A673 (cell line): Measurements from ENCODE around the gene TTC28. TPM values are rescaled to one million over a fixed set of nuclear protein-coding genes. Genes with fewer than 3 reads are reported as not detected.
"Not testable (repeated sequence)": the region's sequence is repeated elsewhere in the genome, so short reads cannot be mapped to it uniquely, and the experiment has no call there.

ENCODE experiments used
- BruUV-seq: library from RNA; stranded (reverse); fragments of 400-500 nt; replicated peaks from 2 replicates; lab custom pipeline; 2021; lab: Mats Ljungman, UMichigan
- CTCF ChIA-PET: fragments of 300-600 bp; sonication (Branson Sonifier 250); formaldehyde crosslinking; loops from one replicate; lab custom pipeline; 2022; ENCODE audit warnings: antibody characterized with exemption; lab: Charles Lee
- POLR2A ChIA-PET: fragments of 300-600 bp; sonication (Branson Sonifier 250); formaldehyde crosslinking; loops from one replicate; lab custom pipeline; 2022; ENCODE audit warnings: antibody characterized with exemption; ENCODE audit not compliant: low non-redundant PET; lab: Charles Lee
- DNase-seq: peaks from one replicate; pipeline ENCODE4 v3.0.0-alpha.2; 2015; ENCODE audit warnings: low spot score
- H3K27ac ChIP-seq: fragments of 200-600 bp; sonication (generic); 2 replicates; pipeline ENCODE4 v1.5.1; 2016; ENCODE audit warnings: mixed run types, low read depth, mild to moderate bottlenecking, mixed read lengths, antibody characterized with exemption, low read length; ENCODE audit not compliant: poor library complexity, severe bottlenecking
- H3K27me3 ChIP-seq: fragments of 200-600 bp; sonication (generic); replicated peaks from 2 replicates; pipeline ENCODE4 v1.6.1; 2017; ENCODE audit warnings: mixed run types, low read depth, mild to moderate bottlenecking, mixed read lengths, antibody characterized with exemption, low read length; ENCODE audit not compliant: insufficient read depth, poor library complexity
- H3K36me3 ChIP-seq: fragments of 200-600 bp; sonication (generic); 2 replicates; pipeline ENCODE4 v1.6.1; 2016; ENCODE audit warnings: mixed run types, mild to moderate bottlenecking, mixed read lengths, antibody characterized with exemption, low read length; ENCODE audit not compliant: insufficient read depth, poor library complexity, severe bottlenecking
- H3K4me1 ChIP-seq: fragments of 200-600 bp; sonication (generic); 2 replicates; pipeline ENCODE4 v1.6.1; 2017; ENCODE audit warnings: mixed run types, mild to moderate bottlenecking, mixed read lengths, antibody characterized with exemption, low read length; ENCODE audit not compliant: insufficient read depth, poor library complexity, severe bottlenecking
- H3K4me3 ChIP-seq: fragments of 200-600 bp; sonication (generic); 2 replicates; pipeline ENCODE4 v1.5.1; 2016; ENCODE audit warnings: low read depth, mixed run types, mild to moderate bottlenecking, mixed read lengths, low read length; ENCODE audit not compliant: poor library complexity, severe bottlenecking
- H3K9me3 ChIP-seq: fragments of 200-600 bp; sonication (generic); 2 replicates; pipeline ENCODE4 v1.6.1; 2016; ENCODE audit warnings: mixed run types, low read depth, mild to moderate bottlenecking, mixed read lengths, antibody characterized with exemption, low read length; ENCODE audit not compliant: poor library complexity, severe bottlenecking
- EZH2 ChIP-seq: fragments of 200-600 bp; sonication (generic); IDR thresholded peaks from 2 replicates; pipeline ENCODE4 v1.6.1; 2017; ENCODE audit warnings: borderline replicate concordance, low read depth, mild to moderate bottlenecking, mixed read lengths, antibody characterized with exemption, low read length; ENCODE audit not compliant: poor library complexity, severe bottlenecking
- intact Hi-C: fragments of 100-400 bp; cut with micrococcal nuclease; formaldehyde crosslinking; loops from one replicate; pipeline ENCODE4 v1.10.0; 2022; ENCODE audit not compliant: unreplicated experiment
- total RNA-seq: library from RNA; stranded (reverse); gene quantifications from 2 replicates; pipeline ENCODE4 v1.2.3, GENCODE V29; 2021
- TF ChIP-seq, protein P1 (sequence below): fragments of 300-800, 200-600 bp; sonication (generic); conservative IDR thresholded peaks from 2 replicates; pipeline ENCODE4 v1.5.1; 2017; ENCODE audit warnings: low read depth, mild to moderate bottlenecking, antibody characterized with exemption, low read length, moderate library complexity, mixed read lengths

TTC28 gene
- total RNA-seq, 1 experiment from 2014 or later = 48.7 TPM

DNA sequence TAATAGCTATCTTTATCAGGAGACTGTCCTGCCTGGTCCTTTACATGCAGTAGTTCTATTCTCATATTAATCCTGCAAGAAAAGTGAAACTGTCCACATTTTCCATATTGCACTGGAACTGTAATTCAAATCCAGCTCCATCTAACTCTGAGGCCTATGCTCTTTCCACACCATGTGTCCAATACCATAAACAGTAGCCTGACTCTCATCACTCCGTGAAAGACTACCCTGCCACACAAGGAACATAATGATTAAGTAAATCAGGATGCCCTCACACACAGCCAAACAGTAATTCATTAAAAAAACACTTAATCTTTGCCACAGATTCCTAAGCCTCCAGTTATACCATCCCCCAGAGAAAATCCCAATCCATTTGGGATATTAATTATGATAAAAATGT is 475.3 kb downstream of the TTC28 start:
- intact Hi-C loops = no loop called here
- Histone ChIP-seq H3K36me3 (no peaks in the 10 kb centered on the region), H3K27me3 (no peaks in the 10 kb centered on the region), H3K4me1 (peaks cover 6% of the 10 kb centered on the region), H3K4me3 (no peak overlapping the region), H3K27ac (no peak overlapping the region), H3K9me3 (no peaks in the 10 kb centered on the region)
- POLR2A ChIA-PET = no interaction called here
- DNase-seq = no peak
- CTCF ChIA-PET = no interaction called here
- no peak for TF ChIP-seq EZH2
- TF ChIP-seq, protein P1, sequence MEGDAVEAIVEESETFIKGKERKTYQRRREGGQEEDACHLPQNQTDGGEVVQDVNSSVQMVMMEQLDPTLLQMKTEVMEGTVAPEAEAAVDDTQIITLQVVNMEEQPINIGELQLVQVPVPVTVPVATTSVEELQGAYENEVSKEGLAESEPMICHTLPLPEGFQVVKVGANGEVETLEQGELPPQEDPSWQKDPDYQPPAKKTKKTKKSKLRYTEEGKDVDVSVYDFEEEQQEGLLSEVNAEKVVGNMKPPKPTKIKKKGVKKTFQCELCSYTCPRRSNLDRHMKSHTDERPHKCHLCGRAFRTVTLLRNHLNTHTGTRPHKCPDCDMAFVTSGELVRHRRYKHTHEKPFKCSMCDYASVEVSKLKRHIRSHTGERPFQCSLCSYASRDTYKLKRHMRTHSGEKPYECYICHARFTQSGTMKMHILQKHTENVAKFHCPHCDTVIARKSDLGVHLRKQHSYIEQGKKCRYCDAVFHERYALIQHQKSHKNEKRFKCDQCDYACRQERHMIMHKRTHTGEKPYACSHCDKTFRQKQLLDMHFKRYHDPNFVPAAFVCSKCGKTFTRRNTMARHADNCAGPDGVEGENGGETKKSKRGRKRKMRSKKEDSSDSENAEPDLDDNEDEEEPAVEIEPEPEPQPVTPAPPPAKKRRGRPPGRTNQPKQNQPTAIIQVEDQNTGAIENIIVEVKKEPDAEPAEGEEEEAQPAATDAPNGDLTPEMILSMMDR = no peak
- BruUV-seq = no TSS peak

DNA sequence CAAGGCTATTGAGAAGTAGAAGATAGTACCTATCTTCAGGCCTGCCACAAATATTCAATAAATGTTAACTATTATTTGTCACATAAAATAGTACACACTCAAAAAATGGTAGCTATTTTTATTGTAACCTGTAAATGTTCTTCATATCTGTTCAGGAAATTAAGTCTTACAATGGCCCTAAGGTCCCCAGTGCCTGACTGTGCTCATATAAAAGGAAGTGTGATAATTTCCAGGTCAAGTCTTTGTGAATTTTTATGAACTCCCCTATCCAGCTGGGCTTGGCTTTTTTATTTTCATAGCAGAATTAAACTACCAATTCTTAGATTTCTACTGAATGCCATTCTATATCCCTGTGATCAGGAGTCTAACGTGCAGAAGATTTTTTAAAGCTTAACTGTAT is 476.4 kb downstream of the TTC28 start:
- intact Hi-C loops = no loop called here
- TF ChIP-seq, protein P1 = no peak
- TF ChIP-seq EZH2 = no peak
- no peaks in the 10 kb centered on the region for H3K36me3 ChIP-seq
- no TSS peak for BruUV-seq
- no peak for DNase-seq
- H3K9me3 ChIP-seq = no peaks in the 10 kb centered on the region
- ChIA-PET POLR2A (interaction anchor here (0.6 kb wide), 1 partner anchor 18 kb away, joined by 3 read pairs; no protein-coding TSS in a partner anchor), CTCF (no interaction called here)
- H3K4me1 ChIP-seq = peaks cover 6% of the 10 kb centered on the region
- no peaks in the 10 kb centered on the region for H3K27me3 ChIP-seq
- H3K4me3 ChIP-seq = no peak overlapping the region
- H3K27ac ChIP-seq = no peak overlapping the region

DNA sequence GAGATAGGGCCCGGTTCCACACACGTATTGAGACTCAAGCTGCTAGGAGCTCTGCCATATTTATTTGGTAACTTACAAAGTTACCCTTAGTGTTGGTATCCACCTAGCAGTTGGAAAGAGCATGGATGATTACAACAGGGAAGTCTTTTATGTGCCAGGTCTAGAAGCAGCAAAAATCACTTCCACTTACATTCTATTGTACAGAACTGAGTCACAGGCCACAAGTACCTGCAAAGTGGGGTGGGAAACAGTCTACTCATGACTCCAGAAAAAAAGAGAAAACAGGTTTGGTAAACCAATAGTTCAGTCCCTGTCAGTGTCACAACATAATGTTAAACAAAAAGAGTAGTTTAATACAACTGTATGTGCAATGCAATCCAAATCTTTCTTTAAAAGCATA is 480.9 kb downstream of the TTC28 start:
- Histone ChIP-seq H3K4me3 (no peak overlapping the region), H3K4me1 (no peaks in the 10 kb centered on the region), H3K27me3 (no peaks in the 10 kb centered on the region), H3K27ac (no peak overlapping the region), H3K36me3 (no peaks in the 10 kb centered on the region), H3K9me3 (no peaks in the 10 kb centered on the region)
- ChIA-PET POLR2A (no interaction called here), CTCF (no interaction called here)
- intact Hi-C loops = no loop called here
- BruUV-seq = no TSS peak
- DNase-seq = no peak
- no peak for TF ChIP-seq EZH2

DNA sequence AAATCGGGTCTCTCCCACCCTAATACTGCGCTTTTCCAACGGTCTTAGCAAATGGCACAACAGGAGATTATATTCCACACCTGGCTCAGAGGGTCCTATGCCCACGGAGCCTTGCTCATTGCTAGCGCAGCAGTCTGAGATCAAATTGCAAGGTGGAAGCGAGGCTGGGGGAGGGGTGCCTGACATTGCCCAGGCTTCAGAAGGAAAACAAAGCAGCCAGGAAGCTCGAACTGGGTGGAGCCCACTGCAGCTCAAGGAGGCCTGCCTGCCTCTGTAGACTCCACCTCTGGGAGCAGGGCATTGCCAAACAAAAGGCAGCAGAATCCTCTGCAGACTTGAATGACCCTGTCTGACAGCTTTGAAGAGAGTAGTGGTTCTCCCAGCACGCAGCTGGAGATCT is 488.1 kb downstream of the TTC28 start:
- H3K4me1 ChIP-seq, H3K36me3 ChIP-seq, H3K4me3 ChIP-seq, H3K27ac ChIP-seq, POLR2A ChIA-PET, CTCF ChIA-PET, DNase-seq, BruUV-seq, intact Hi-C loops, H3K9me3 ChIP-seq, H3K27me3 ChIP-seq: not testable (repeated sequence)
